ENCODE measurements around the gene ELMOD2. TPM values are rescaled to one million over a fixed set of nuclear protein-coding genes. Genes with fewer than 3 reads are reported as not detected.

Gene ELMOD2
- total and polyA plus RNA-seq, 2 of the 13 experiments (the other 11 are each of a cell fraction or from before 2014, with no cell fraction given): 10.2 to 38.1 TPM

- no peak for TF ChIP-seq RNF219 (CRISPR knock-in tag; IDR thresholded peaks at IDR 0.05)
- TF ChIP-seq BRD4 (CRISPR knock-in tag; IDR thresholded peaks at IDR 0.05): peak; percentile 70; the same call in 1 of the 2 replicates
- TF ChIP-seq EED (CRISPR knock-in tag; IDR thresholded peaks at IDR 0.05): no peak
- no peak for TF ChIP-seq ZMYM2 (CRISPR knock-in tag; IDR thresholded peaks at IDR 0.05)
- TF ChIP-seq E2F5 (CRISPR knock-in tag; conservative IDR thresholded peaks at IDR 0.05): peak; percentile 45; the same call in 1 of the 2 replicates
- TF ChIP-seq RERE (CRISPR knock-in tag; IDR thresholded peaks at IDR 0.05; ENCODE audit: low read depth): no peak
- peak; percentile 52; the same call in 1 of the 2 replicates for TF ChIP-seq ZNF580 (CRISPR knock-in tag; IDR thresholded peaks at IDR 0.05; ENCODE audit: borderline replicate concordance, low read depth)
- TF ChIP-seq LRRFIP1 (CRISPR knock-in tag; conservative IDR thresholded peaks at IDR 0.05): no peak
- no peak for TF ChIP-seq HMG20B (CRISPR knock-in tag; conservative IDR thresholded peaks at IDR 0.05)
- peak; percentile 69; the same call in 1 of the 2 replicates for TF ChIP-seq GTF3A (CRISPR knock-in tag; conservative IDR thresholded peaks at IDR 0.05)
- no peak for TF ChIP-seq REXO4 (CRISPR knock-in tag; IDR thresholded peaks at IDR 0.05; ENCODE audit: borderline replicate concordance)
- TF ChIP-seq ZNF12 (CRISPR knock-in tag; IDR thresholded peaks at IDR 0.05): no peak
- TF ChIP-seq ZNF616 (CRISPR knock-in tag; IDR thresholded peaks at IDR 0.05; ENCODE audit: low read depth): peak; percentile 79; the same call in 1 of the 2 replicates
- no peak for TF ChIP-seq ZNF253 (CRISPR knock-in tag; IDR thresholded peaks at IDR 0.05; ENCODE audit: borderline replicate concordance)
- TF ChIP-seq ZBTB42 (CRISPR knock-in tag; IDR thresholded peaks at IDR 0.05): no peak
- no peak for TF ChIP-seq RBAK (CRISPR knock-in tag; IDR thresholded peaks at IDR 0.05)
- peak; percentile 95 for TF ChIP-seq RBFOX2 (IDR thresholded peaks at IDR 0.05; ENCODE audit: low read depth, low read length)
These were observed at the start of gene ELMOD2 (continued) for GRCh38 chr4:140523857-140524742.
